Mesenchymal stem cell (in vitro differentiated cells and primary cell): ENCODE data around the gene SLC9B1.
A peak's percentile ranks its signal among the peaks of the same experiment; 100 is the strongest.
"Not testable (repeated sequence)": the region's sequence is repeated elsewhere in the genome, so short reads cannot be mapped to it uniquely, and the experiment has no call there.

Source experiments
- DNase-seq: peaks from one replicate; pipeline ENCODE4 v3.0.0-alpha.2; 2013
- H2AFZ ChIP-seq: one replicate; pipeline ENCODE4 v1.6.1; 2013; ENCODE audit warnings: low read depth, mild to moderate bottlenecking, control low read depth, inconsistent platforms, low read length, moderate library complexity
- H2AK5ac ChIP-seq: 2 replicates; pipeline ENCODE4 v1.6.1; 2013; ENCODE audit warnings: low read length, moderate library complexity, mild to moderate bottlenecking, inconsistent platforms; ENCODE audit not compliant: severe bottlenecking
- H2BK120ac ChIP-seq: one replicate; pipeline ENCODE4 v1.6.1; 2013; ENCODE audit warnings: low read depth, mild to moderate bottlenecking, inconsistent platforms, low read length, moderate library complexity
- H2BK12ac ChIP-seq, 2 experiments: one replicate each; pipeline ENCODE4 v1.6.1; 2013; ENCODE audit warnings: inconsistent platforms in 2 of 2, low read length in 2 of 2, mild to moderate bottlenecking in 2 of 2, moderate library complexity in 2 of 2, control low read depth in 1 of 2
- H2BK15ac ChIP-seq: one replicate; pipeline ENCODE4 v1.6.1; 2013; ENCODE audit warnings: mild to moderate bottlenecking, low read depth, inconsistent platforms; ENCODE audit not compliant: poor library complexity, severe bottlenecking
- H2BK5ac ChIP-seq: 2 replicates; pipeline ENCODE4 v1.6.1; 2013; ENCODE audit warnings: low read depth, mild to moderate bottlenecking, low read length, control low read depth, inconsistent platforms; ENCODE audit not compliant: poor library complexity, severe bottlenecking
- H3K14ac ChIP-seq, 2 experiments: one replicate each; pipeline ENCODE4 v1.6.1; 2013; ENCODE audit warnings: inconsistent platforms in 2 of 2, low read length in 2 of 2, control low read depth in 1 of 2, mild to moderate bottlenecking in 1 of 2, moderate library complexity in 1 of 2
- H3K18ac ChIP-seq, 2 experiments: one replicate each; pipeline ENCODE4 v1.6.1; 2013; ENCODE audit warnings: inconsistent platforms in 2 of 2, low read length in 2 of 2, control low read depth in 1 of 2, low read depth in 1 of 2, mild to moderate bottlenecking in 1 of 2
- H3K23ac ChIP-seq, 2 experiments: one replicate each; pipeline ENCODE4 v1.6.1; 2013; ENCODE audit warnings: inconsistent platforms in 2 of 2, low read length in 2 of 2, mild to moderate bottlenecking in 2 of 2, moderate library complexity in 2 of 2, control low read depth in 1 of 2
- H3K27ac ChIP-seq: 2 replicates; pipeline ENCODE4 v1.5.1; 2013; ENCODE audit warnings: mild to moderate bottlenecking, moderate library complexity, low read length, control low read depth, inconsistent platforms; ENCODE audit not compliant: poor library complexity, severe bottlenecking
- H3K27me3 ChIP-seq, 2 experiments: 2 replicates each; pipeline versions ENCODE4 v1.6.1 to v1.7.0; 2013; ENCODE audit warnings: low read length in 2 of 2, mild to moderate bottlenecking in 2 of 2, moderate library complexity in 2 of 2, control low read depth in 1 of 2, inconsistent platforms in 1 of 2; ENCODE audit not compliant: control insufficient read depth in 1 of 2, insufficient read depth in 1 of 2
- H3K36me3 ChIP-seq, 2 experiments: 2 replicates each; pipeline versions ENCODE4 v1.6.1 to v1.7.0; 2013; ENCODE audit warnings: low read length in 2 of 2, control low read depth in 1 of 2, inconsistent platforms in 1 of 2, low read depth in 1 of 2, mild to moderate bottlenecking in 1 of 2; ENCODE audit not compliant: insufficient read depth in 2 of 2, control insufficient read depth in 1 of 2
- H3K4ac ChIP-seq, 2 experiments: one replicate each; pipeline ENCODE4 v1.6.1; 2013; ENCODE audit warnings: inconsistent platforms in 2 of 2, low read length in 2 of 2, mild to moderate bottlenecking in 2 of 2, moderate library complexity in 2 of 2, control low read depth in 1 of 2, low read depth in 1 of 2
- H3K4me1 ChIP-seq: 2 replicates; pipeline ENCODE4 v1.6.1; 2013; ENCODE audit warnings: low read depth, low read length, control low read depth; ENCODE audit not compliant: control insufficient read depth, insufficient read depth
- H3K4me2 ChIP-seq: 2 replicates; pipeline ENCODE4 v1.6.1; 2013; ENCODE audit warnings: low read length, mild to moderate bottlenecking, inconsistent platforms; ENCODE audit not compliant: poor library complexity, severe bottlenecking
- H3K4me3 ChIP-seq, 2 experiments: 2 replicates each; pipeline versions ENCODE4 v1.5.1 to v1.7.0; 2013; ENCODE audit warnings: low read length in 2 of 2, mild to moderate bottlenecking in 2 of 2, control low read depth in 1 of 2, low read depth in 1 of 2; ENCODE audit not compliant: insufficient read depth in 1 of 2
- H3K79me1 ChIP-seq: replicated peaks from 2 replicates; pipeline ENCODE4 v1.6.1; 2013; ENCODE audit warnings: mild to moderate bottlenecking, control low read depth, low read length, inconsistent platforms; ENCODE audit not compliant: poor library complexity, severe bottlenecking
- H3K9ac ChIP-seq: 2 replicates; pipeline ENCODE4 v1.7.0; 2013; ENCODE audit warnings: mild to moderate bottlenecking, low read length, moderate library complexity
- H3K9me3 ChIP-seq: 2 replicates; pipeline ENCODE4 v1.7.0; 2013; ENCODE audit warnings: mild to moderate bottlenecking, low read length; ENCODE audit not compliant: control insufficient read depth
- H4K8ac ChIP-seq: one replicate; pipeline ENCODE4 v1.6.1; 2013; ENCODE audit warnings: inconsistent platforms, mild to moderate bottlenecking, low read length, moderate library complexity
- H4K91ac ChIP-seq: one replicate; pipeline ENCODE4 v1.6.1; 2013; ENCODE audit warnings: mild to moderate bottlenecking, low read length, inconsistent platforms
- WGBS: methylation state at CpG from one replicate; pipeline ENCODE4 v1.1.7; 2013; ENCODE audit warnings: mixed read lengths; 5-methylcytosine and 5-hydroxymethylcytosine counted together

SLC9B1 gene

DNA sequence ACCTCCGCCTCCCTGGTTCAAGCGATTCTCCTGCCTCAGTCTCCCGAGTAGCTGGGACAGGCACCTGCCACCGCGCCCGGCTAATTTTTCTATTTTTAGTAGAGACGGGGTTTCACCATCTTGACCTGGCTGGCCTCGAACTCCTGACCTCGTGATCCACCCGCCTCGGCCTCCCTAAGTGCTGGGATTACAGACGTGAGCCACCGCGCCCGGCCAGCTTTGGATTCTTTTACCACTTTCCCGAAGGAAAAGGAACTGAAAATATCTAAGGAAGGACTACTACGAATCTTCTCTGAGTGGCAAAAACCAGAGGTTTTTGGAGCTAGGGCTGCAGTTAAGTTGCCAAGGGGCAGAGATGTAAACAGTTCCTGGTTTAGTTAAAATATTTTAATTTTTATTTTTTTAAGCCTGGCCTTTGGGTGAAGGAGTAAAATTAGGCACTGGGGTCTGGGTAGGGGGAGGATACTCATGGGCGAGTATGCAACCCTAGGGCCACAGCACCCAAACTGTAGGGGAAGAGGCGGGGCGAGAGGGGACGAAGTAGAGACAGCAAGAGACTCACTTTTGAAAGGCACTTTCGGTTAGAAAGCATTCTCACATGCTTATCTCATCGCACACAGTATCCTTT is 151.2 kb downstream of the SLC9B1 start:
- H2AFZ ChIP-seq, result peak overlapping the region; percentile 76
- WGBS, result 60% methylated on average over 23 of the region's 23 CpGs
- H4K8ac ChIP-seq, result no peak overlapping the region
- no peak for DNase-seq
- H3K36me3 ChIP-seq, result peaks cover 2 to 4% of the 10 kb centered on the region in 2 experiments
- no peak overlapping the region for H3K23ac ChIP-seq
- peak overlapping the region; percentile 76 for H3K27ac ChIP-seq
- H3K18ac ChIP-seq, result peak overlapping the region; percentile 69 to 78
- H2AK5ac ChIP-seq, result no peak overlapping the region
- peaks cover 8% of the 10 kb centered on the region for H3K79me1 ChIP-seq
- peak overlapping the region; percentile 96 for H3K4me2 ChIP-seq
- H2BK15ac ChIP-seq, result no peak overlapping the region
- no peaks in the 10 kb centered on the region for H3K9me3 ChIP-seq
- peak overlapping the region; percentile 84 to 92 for H3K4me3 ChIP-seq
- peaks cover 7% of the 10 kb centered on the region for H3K4me1 ChIP-seq
- H3K14ac ChIP-seq, result peak overlapping the region in 1 of 2 experiments; percentile 41
- H3K9ac ChIP-seq, result peak overlapping the region; percentile 95
- H2BK5ac ChIP-seq, result no peak overlapping the region
- H4K91ac ChIP-seq, result no peak overlapping the region
- no peak overlapping the region for H2BK12ac ChIP-seq
- H2BK120ac ChIP-seq, result no peak overlapping the region
- H3K27me3 ChIP-seq, result no peaks in the 10 kb centered on the region
- peak overlapping the region in 1 of 2 experiments; percentile 88 for H3K4ac ChIP-seq

DNA sequence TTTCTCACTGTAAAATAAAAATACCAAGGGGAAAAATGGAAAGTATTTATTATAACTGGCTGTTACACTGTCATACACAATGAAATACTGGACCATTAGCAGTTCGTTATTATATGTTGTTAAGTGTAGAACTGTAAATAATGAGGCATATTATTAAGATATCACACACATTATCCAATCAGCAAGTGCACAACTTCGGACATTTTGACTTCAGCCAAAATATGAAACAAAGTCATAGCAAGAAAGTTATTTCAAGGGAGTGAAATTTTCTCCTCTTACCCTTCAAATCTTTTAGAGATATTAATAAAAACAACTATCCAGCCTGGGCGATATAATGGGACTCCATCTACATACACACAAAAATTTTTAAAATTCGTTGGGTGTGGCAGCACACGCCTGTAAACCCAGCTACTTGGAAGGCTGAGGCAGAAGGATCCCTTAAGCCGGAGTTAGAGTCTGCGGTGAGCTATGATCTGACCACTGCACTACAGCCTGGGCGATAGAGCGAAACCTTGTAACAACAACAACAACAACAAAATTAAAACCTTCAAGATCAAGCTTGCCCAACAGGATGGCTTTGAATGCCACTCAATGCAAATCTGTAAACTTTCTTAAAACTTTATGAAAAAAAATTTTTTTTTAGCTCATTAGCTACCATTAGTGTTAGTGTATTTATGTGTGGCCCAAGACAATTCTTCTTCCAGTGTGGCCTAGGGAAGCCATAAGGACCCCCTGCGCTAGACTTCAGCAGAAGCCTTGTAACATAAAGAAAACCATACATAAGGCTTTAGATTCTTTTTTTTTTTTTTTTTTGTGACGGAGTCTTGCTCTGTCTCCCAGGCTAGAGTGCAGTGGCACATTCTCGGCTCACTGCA is 152.0 kb downstream of the SLC9B1 start:
- Histone ChIP-seq H3K79me1 (peaks cover 6% of the 10 kb centered on the region), H3K27ac (no peak overlapping the region), H3K4me3 (peak overlapping the region in 1 of 2 experiments; percentile 92), H3K36me3 (no peaks in the 10 kb centered on the region), H2AK5ac (no peak overlapping the region), H3K9ac (peak overlapping the region; percentile 95), H3K9me3 (no peaks in the 10 kb centered on the region), H4K8ac (no peak overlapping the region), H4K91ac (no peak overlapping the region), H3K14ac (no peak overlapping the region), H3K23ac (no peak overlapping the region), H3K4ac (no peak overlapping the region), H3K27me3 (no peaks in the 10 kb centered on the region), H2BK5ac (no peak overlapping the region), H3K18ac (no peak overlapping the region), H2BK12ac (no peak overlapping the region), H3K4me2 (no peak overlapping the region), H3K4me1 (peaks cover 5% of the 10 kb centered on the region), H2BK120ac (no peak overlapping the region), H2AFZ (no peak overlapping the region), H2BK15ac (no peak overlapping the region)
- 95% methylated on average over 10 of the region's 12 CpGs for WGBS
- DNase-seq, result no peak

- H3K23ac ChIP-seq, H2BK15ac ChIP-seq, H2AFZ ChIP-seq, H3K4me1 ChIP-seq, H3K36me3 ChIP-seq, H3K4ac ChIP-seq, H3K14ac ChIP-seq, H3K27me3 ChIP-seq, DNase-seq, H4K91ac ChIP-seq, H2AK5ac ChIP-seq, H3K4me2 ChIP-seq, H2BK120ac ChIP-seq, H3K9ac ChIP-seq, H2BK5ac ChIP-seq, H3K18ac ChIP-seq, H3K9me3 ChIP-seq, H3K27ac ChIP-seq, H4K8ac ChIP-seq, H3K4me3 ChIP-seq, H2BK12ac ChIP-seq: not testable (repeated sequence)
- 80% methylated on average over 1 of the region's 5 CpGs for WGBS
- peaks cover 12% of the 10 kb centered on the region for H3K79me1 ChIP-seq
These were observed 154.2 kb downstream of the SLC9B1 start for GRCh38 chr4:102865327-102865726.

GRCh38 chr4:102862747-102863146 is 156.8 kb downstream of the SLC9B1 start:
- Histone ChIP-seq H3K27me3 (no peaks in the 10 kb centered on the region), H2BK5ac (no peak overlapping the region), H2BK15ac (no peak overlapping the region), H3K14ac (no peak overlapping the region), H3K4me2 (no peak overlapping the region), H4K8ac (no peak overlapping the region), H3K4me1 (no peaks in the 10 kb centered on the region), H3K79me1 (peaks cover 11% of the 10 kb centered on the region), H2BK12ac (no peak overlapping the region), H2BK120ac (no peak overlapping the region), H3K27ac (no peak overlapping the region), H3K18ac (no peak overlapping the region), H3K9ac (no peak overlapping the region), H3K4ac (no peak overlapping the region), H4K91ac (no peak overlapping the region), H3K4me3 (no peak overlapping the region), H3K23ac (no peak overlapping the region), H2AK5ac (no peak overlapping the region), H3K36me3 (no peaks in the 10 kb centered on the region), H3K9me3 (peaks cover 24% of the 10 kb centered on the region), H2AFZ (no peak overlapping the region)
- WGBS, result 100% methylated on average over 1 of the region's 1 CpG
- no peak for DNase-seq
